ENCODE results near the gene OPA3.
"Not testable (repeated sequence)": the region's sequence is repeated elsewhere in the genome, so short reads cannot be mapped to it uniquely, and the experiment has no call there.

OPA3 gene

DNA sequence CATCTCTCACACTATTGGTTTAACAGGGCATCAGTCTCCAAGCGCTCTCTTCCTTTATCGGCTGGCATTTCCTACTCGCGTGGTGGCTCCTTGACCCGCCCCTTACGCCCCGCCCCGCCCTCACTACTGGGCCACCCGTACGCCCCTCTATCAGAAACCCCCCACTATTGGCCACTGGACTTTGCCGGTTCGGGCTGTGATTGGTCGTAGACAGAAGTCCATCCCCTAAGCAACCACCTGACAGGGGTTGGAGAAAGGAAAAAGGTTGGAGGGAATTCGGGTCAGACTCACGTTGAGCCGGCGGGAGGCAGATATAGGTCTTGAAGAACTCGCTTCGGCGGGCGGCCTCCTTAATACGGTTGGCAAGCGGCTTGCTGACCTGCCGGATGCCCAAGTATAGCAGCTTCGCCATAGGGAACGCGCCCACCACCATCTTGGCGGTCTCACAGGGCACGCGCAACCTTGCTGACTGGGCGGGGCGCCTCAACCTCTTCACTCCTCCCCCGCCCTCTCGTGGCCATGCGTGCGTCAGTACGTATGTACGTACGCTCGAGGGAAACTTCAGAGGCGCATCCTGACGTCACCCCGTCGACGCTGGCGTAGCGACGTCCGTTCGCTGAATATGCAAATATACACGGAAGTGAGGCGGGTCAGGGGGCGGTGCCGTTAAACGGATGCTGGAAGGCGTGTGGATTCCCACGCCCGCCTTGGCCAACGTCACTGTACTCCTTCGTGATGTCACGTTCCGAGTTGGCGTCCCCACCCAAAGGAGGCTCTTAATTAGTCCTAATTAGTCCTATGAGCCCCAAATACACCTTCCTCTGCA is at the start of gene OPA3:
Gene OPA3, minus strand, starts transcription at position 471 of the 826 bp plus-strand sequence. Its CDS starts 38 bp downstream, at position 433.
- DNase-seq, result peak; percentile 100

- DNase-seq, result no peak
Measured at GRCh38 chr19:45632468-45633196, 48.0 kb upstream of the OPA3 start.

GRCh38 chr19:45630463-45630862 is 45.9 kb upstream of the OPA3 start:
- DNase-seq, result peak; percentile 51

GRCh38 chr19:45629704-45630103 is 45.1 kb upstream of the OPA3 start:
- DNase-seq, result no peak

DNA sequence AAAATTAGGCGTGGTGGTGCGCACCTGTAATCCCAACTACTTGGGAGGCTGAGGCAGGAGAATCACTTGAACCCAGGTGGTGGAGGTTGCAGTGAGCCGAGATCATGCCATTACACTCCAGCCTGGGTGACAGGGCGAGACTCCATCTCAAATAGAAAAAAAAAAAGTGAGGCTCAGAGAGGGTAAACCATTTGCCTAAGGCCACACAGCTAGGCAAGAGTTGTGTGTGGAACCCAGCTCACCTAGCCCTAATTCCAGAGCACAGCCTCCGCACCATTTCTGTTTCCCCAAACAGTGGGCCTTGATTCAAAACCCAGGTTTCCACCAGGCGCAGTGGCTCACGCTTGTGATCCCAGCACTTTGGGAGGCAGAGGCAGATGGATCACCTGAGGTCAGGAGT is 43.6 kb upstream of the OPA3 start:
- DNase-seq, result not testable (repeated sequence)

GRCh38 chr19:45623984-45624383 is 39.4 kb upstream of the OPA3 start:
- no peak for DNase-seq

- no peak for DNase-seq
Measured at GRCh38 chr19:45621976-45622503, 37.4 kb upstream of the OPA3 start.

- DNase-seq, result no peak
Measured at GRCh38 chr19:45621389-45621788, 36.8 kb upstream of the OPA3 start.

- no peak for DNase-seq
Measured at GRCh38 chr19:45616704-45617017, 32.1 kb upstream of the OPA3 start.

DNA sequence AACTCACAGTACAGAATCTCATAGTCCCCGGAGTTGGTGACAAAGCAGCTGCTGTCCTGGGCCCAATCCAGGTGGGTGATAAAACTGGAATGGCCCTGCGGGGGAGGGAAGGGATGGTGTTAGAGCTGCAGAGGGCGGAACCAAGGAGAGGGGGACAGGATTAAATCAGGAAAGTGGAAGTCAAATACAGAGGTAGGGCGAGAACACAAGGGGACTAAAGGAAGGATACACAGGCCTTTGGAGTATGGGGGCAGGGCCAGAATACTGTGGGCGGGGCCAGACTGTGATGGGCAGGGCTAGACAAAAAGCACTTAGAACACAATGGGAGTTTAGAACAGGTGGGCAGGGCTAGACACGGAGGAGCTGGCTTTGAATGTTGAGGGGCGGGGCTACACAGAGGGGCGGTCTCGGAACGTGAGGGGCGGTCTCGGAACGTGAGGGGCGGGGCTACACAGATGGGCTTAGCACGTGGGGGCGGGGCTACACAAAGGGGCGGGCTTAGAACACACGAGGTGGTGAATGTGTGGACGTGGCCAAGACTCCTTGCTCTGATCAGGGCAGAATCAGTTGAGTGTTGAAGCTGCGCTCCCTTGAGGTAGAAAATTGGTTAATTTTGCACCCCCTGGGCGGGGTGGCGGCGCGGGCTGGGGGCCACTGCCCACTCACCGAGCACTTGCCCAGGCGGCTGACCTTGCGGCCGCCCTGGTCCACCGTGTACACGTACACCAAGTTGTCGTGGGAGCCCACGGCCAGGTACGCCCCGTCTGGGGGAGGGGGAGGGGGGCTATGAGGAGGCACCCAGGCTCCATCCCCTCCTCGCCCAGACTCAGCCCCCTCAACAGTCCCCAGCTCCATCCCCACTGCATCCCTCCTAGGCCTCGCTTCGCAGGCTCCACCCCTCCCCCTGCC is 31.4 kb upstream of the OPA3 start:
- peak; percentile 85 for DNase-seq

GRCh38 chr19:45615056-45615455 is 30.5 kb upstream of the OPA3 start:
- not testable (repeated sequence) for DNase-seq

DNA sequence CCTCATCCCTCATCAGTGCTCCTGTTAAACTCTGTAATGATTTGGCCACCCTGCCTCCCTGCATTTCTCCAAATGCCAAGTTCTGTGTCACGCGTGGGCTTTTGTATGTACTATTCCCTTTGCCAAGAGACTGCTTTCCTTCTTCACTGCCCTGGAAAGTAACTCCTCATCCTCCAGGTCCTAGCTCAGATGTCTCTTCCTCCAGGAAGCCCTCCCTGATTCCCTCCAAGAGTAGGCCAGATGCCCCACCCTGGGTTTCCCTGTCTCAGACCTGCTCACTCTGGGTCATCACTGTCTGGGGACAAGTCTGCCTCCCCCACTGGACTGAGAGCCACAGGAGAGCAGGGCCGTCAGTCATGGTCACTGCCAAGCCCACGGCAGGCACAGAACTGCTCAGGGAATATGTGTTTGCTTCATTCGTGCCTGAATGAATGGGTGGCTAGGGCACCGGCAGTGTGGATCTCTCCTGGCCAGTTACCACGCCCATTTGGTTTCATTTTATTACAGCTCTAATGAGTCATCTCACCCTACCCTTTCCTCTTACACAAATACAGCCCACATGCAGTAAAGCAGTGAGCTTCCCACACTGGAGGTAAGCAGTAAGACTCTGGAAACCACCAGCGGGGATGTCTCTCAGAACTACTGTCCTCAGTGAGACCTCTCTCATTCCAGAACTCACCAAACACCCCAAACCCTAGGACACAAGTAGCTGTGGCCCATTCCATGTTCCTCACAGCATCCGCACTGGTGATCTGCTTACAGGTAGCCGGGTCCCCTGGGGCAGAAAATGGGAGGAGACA is 29.5 kb upstream of the OPA3 start:
- DNase-seq, result peak; percentile 93

GRCh38 chr19:45608948-45609347 is 24.3 kb upstream of the OPA3 start:
- no peak for DNase-seq

- peak; percentile 26 for DNase-seq
Measured at GRCh38 chr19:45607071-45608029, 22.7 kb upstream of the OPA3 start.

DNA sequence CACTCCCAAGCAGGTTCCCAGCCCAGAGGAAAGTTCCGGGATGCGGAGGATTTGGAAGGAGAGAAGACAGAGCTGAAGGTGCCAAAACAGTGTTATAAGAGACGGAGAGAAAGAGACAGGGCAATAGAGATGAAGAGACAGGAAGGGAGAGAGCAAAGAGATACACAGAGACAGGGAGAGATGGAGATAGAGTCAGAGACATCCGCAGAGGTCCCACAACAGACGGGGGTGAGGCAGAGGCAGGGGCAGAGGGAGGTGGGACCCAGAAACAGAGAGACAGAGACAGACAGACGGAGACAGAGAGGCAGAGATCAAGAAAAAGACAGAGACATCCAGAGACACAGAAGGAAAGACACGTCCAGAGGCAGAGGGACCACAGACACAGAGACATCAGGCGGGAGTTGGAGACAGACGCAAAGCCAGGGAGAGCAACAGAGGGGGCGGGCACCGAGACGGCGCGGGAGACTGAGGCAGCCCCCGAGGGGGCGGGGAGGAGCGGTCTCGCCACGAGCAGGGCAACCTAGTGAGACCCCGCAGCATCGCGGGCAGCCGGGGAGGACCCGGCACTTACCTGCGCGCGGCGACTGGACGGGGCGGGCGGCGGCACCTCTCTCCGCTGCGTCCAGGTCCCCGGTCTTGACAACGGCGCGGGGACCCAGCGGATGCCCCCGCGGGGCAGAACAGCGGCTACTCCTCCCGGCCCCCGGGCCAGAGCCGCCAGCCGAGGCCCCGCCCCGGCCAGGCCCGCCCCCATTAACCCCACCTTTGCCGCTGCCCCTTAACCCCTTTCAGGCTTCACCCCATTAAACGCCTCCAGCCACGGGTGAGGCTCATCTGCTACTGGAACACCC is 17.1 kb upstream of the OPA3 start, which contains the start of gene GPR4:
Gene GPR4, minus strand, starts transcription at position 689 of the 851 bp plus-strand sequence. CDS start 10,346 bp downstream, outside the sequence.
- DNase-seq, result no peak

GRCh38 chr19:45601115-45601514 is 16.5 kb upstream of the OPA3 start:
- DNase-seq, result no peak

DNA sequence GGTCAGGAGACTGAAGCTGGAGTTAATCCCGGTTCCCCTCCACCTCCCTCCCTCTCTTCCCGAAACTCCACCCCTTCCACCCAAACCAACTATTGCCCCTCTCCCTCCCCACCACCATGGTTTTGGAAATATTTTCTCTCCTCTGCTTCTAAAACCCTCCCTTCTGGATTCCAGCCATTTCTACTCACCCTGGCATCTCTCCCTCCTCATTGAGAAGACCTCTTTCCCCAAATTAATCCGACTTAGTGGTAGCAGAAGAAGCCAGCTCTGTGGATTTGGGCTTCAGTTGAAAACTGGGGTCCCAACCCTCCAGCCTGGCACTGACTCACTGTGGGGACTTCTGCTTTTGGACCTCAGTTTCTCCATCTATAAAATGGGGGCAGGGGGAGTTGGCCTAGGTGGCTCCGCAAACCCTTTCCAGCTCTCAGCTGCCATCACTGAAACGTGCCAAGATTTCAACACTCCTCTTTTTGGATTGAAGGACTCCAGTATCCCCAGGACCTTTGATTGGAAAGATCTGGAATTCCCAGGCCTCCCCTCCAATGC is 15.8 kb upstream of the OPA3 start:
- no peak for DNase-seq

GRCh38 chr19:45599286-45599685 is 14.7 kb upstream of the OPA3 start:
- DNase-seq, result no peak

DNA sequence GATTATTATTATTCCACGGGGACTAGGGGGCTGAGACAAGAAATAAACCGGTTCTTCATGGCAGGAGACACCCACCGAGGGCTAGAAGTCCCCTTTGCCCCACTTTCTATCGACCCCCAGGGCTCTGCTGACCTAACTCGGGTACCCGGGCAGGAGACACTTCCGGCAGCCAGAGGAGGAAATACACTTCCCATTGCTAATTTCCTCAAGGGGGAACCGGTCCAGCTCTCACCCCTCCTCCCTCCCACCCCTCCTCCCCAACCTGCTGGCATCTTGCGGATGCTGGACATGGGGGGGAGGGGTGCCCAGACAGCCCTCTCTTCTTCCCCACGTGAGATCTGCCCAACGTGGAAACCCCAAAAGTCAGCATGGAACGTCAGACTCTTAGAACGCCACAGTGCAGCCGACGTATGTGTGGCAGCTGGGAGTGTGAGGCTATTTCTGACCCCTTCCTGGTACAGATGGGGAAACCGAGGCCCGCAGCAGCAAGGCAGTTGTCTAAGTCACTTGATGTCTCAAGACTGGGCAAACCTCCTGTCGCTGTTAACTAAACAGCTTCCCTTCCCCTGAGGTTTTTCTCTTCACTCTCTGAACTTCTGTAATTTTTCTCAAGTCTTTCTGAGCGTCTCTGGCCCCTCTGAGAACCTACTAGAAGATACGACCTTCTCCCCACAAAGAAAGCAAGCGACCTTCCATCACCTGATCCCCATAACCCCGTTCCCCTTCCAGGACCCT is 13.8 kb upstream of the OPA3 start:
- DNase-seq, result peak; percentile 25
